Upper lobe of right lung (tissue), 1 donor: ENCODE measurements around the gene CCDC183. TPM values are rescaled to one million over a fixed set of nuclear protein-coding genes. Genes with fewer than 3 reads are reported as not detected.

ENCODE experiments used
- ATAC-seq: fragments of 200-7000 bp; cut with Tn5 transposase; one replicate; pipeline ENCODE4 v1.9.1; 2020; ENCODE audit warnings: mild to moderate bottlenecking, moderate library complexity
- DNase-seq: peaks from one replicate; pipeline ENCODE4 v3.0.0-alpha.2; 2020
- H3K27ac ChIP-seq: fragments of 200-600 bp; one replicate; pipeline ENCODE4 v1.8.0; 2022
- H3K27me3 ChIP-seq: fragments of 200-600 bp; one replicate; pipeline ENCODE4 v1.8.0; 2022; ENCODE audit warnings: mild to moderate bottlenecking
- H3K36me3 ChIP-seq: fragments of 200-600 bp; one replicate; pipeline ENCODE4 v1.8.0; 2022
- H3K4me1 ChIP-seq: fragments of 200-600 bp; one replicate; pipeline ENCODE4 v1.8.0; 2022
- H3K4me3 ChIP-seq: fragments of 200-600 bp; one replicate; pipeline ENCODE4 v1.8.0; 2022; ENCODE audit warnings: mild to moderate bottlenecking
- H3K9me3 ChIP-seq: fragments of 200-600 bp; one replicate; pipeline ENCODE4 v1.8.0; 2022
- intact Hi-C: fragments of 100-400 bp; cut with DNase I; formaldehyde crosslinking; loops from one replicate; pipeline ENCODE4 v1.11.0; 2022
- long read RNA-seq: library from polyadenylated mRNA; unstranded; transcript quantifications from one replicate; pipeline ENCODE4 v2.0.0, GENCODE V29; 2021
- total RNA-seq: library from RNA; stranded (reverse); fragmentation: NEBNext Ultra II Directional; extraction: Animal tissue kit (Norgen Biotek cat#: 25700); gene quantifications from one replicate; pipeline ENCODE4 v1.2.1, GENCODE V29; 2021
- TF ChIP-seq, protein P1 (sequence below): fragments of 200-600 bp; IDR thresholded peaks from one replicate; pipeline ENCODE4 v1.8.0; 2022; ENCODE audit warnings: antibody characterized with exemption
- donor health status: DM: no; HTN: yes; CAD: no; lungs with severe emphysema.

The CCDC183 gene
- total RNA-seq, result 4.0 TPM
- long read RNA-seq, partial matches to known transcripts, result 4 of 8 reads
- long read RNA-seq, other reads (novel, unspliced or antisense), result 3 of 8 reads

DNA sequence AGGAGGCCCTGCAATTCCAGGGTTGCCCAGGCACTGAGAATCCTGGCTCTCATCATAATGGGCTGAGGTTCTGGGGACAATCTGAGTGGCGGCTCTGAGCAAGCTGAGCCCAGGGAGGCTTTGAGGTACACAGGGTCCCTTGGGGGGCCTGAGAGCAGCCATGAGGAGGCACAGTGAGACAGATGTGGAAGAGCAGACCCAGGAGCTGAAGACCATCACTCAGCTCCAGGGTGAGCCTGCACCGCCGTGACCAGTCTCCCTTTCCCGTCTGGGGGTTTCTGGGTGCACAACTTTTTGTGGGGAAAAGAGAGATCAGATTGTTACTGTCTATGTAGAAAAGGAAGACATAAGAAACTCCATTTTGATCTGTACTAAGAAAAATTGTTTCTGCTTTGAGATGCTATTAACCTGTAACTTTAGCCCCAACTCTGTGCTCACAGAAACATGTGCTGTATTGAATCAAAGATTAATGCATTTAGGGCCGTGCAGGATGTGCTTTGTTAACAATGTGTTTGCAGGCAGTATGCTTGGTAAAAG, at the start of gene CCDC183:
Gene CCDC183 (plus strand): TSS at position 101 of the 537 bp plus-strand sequence. CDS start 60 bp downstream, at position 161.
- Histone ChIP-seq H3K4me1 (peaks cover 32% of the 10 kb centered on the region), H3K4me3 (no peak within 1 kb of the TSS), H3K9me3 (no peaks in the 10 kb centered on the region), H3K27me3 (peaks cover 25% of the 10 kb centered on the region), H3K36me3 (no peaks in the 10 kb centered on the region), H3K27ac (no peak within 1 kb of the TSS)
- TF ChIP-seq, protein P1, sequence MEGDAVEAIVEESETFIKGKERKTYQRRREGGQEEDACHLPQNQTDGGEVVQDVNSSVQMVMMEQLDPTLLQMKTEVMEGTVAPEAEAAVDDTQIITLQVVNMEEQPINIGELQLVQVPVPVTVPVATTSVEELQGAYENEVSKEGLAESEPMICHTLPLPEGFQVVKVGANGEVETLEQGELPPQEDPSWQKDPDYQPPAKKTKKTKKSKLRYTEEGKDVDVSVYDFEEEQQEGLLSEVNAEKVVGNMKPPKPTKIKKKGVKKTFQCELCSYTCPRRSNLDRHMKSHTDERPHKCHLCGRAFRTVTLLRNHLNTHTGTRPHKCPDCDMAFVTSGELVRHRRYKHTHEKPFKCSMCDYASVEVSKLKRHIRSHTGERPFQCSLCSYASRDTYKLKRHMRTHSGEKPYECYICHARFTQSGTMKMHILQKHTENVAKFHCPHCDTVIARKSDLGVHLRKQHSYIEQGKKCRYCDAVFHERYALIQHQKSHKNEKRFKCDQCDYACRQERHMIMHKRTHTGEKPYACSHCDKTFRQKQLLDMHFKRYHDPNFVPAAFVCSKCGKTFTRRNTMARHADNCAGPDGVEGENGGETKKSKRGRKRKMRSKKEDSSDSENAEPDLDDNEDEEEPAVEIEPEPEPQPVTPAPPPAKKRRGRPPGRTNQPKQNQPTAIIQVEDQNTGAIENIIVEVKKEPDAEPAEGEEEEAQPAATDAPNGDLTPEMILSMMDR, result no peak
- DNase-seq (no peak), ATAC-seq (no peak)
- intact Hi-C loops, result no loop called here

- peaks cover 21% of the 10 kb centered on the region for H3K4me1 ChIP-seq
- intact Hi-C loops, result no loop called here
- no peak overlapping the region for H3K27ac ChIP-seq
- no peaks in the 10 kb centered on the region for H3K36me3 ChIP-seq
- no peaks in the 10 kb centered on the region for H3K9me3 ChIP-seq
- H3K27me3 ChIP-seq, result peaks cover 28% of the 10 kb centered on the region
- TF ChIP-seq, protein P1, result no peak
- ATAC-seq, result no peak
- no peak overlapping the region for H3K4me3 ChIP-seq
- DNase-seq, result no peak
These were observed 49.5 kb upstream of the CCDC183 start for GRCh38 chr9:136746621-136747020.

DNA sequence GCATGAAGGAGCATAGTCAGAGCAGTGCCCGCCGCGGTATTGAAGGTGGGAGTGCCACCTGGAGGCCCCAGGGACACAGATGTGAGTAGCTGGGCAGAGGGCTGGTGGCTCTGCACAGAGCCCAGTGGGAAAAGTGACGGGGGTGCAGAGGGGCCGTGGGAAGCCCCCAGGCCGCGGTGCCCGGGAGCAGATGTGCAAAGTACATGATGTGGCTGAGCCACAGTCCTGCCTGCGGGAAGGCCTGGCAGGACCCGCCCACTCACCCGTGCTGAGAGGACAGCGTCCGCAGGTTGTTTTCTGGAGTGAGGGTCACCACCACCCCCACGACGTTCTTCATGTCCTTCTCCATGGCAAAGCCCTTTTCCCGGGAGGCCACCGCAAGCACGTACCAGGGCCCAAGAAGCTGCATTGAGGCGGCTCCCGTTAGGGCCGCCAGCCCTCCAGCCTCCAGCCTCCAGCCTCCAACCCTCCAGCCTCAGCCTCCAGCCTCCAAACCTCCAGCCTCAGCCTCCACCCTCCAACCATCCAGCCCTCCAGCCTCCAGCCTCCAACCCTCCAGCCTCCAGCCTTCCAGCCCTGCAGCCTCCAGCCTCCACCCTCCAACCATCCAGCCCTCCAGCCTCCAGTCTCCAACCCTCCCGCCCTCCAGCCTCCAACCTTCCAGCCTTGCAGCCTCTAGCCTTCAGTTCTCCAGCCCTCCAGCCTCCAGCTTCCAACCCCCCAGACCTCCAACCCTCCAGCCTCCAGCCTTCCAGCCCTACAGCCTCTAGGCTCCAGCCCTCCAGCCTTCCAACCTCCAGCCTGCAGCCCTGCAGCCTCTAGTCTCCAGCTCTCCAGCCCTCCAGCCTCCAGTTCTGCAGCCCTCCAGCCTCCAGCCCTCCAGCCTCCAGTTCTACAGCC, 48.7 kb upstream of the CCDC183 start:
- H3K36me3 ChIP-seq, result no peaks in the 10 kb centered on the region
- DNase-seq (no peak), ATAC-seq (no peak)
- peaks cover 13% of the 10 kb centered on the region for H3K4me1 ChIP-seq
- H3K27me3 ChIP-seq, result peaks cover 20% of the 10 kb centered on the region
- no peaks in the 10 kb centered on the region for H3K9me3 ChIP-seq
- TF ChIP-seq, protein P1, result no peak
- intact Hi-C loops, result no loop called here
- no peak overlapping the region for H3K27ac ChIP-seq
- H3K4me3 ChIP-seq, result no peak overlapping the region

- peaks cover 11% of the 10 kb centered on the region for H3K4me1 ChIP-seq
- ATAC-seq (peak; percentile 3), DNase-seq (no peak)
- H3K27ac ChIP-seq, result peak within 1 kb of the TSS; percentile 58
- H3K9me3 ChIP-seq, result no peaks in the 10 kb centered on the region
- intact Hi-C loops, result no loop called here
- no peaks in the 10 kb centered on the region for H3K36me3 ChIP-seq
- TF ChIP-seq, protein P1, result no peak
- no peak within 1 kb of the TSS for H3K4me3 ChIP-seq
- H3K27me3 ChIP-seq, result peaks cover 12% of the 10 kb centered on the region
These were observed 47.9 kb upstream of the CCDC183 start, which contains the start of gene LCN6 for GRCh38 chr9:136748201-136748600. LCN6 (minus strand) TSS chr9:136748525; CDS start chr9:136748483, 42 bp downstream.

- H3K4me3 ChIP-seq, result no peak overlapping the region
- DNase-seq (peak; percentile 81), ATAC-seq (peak; percentile 43)
- TF ChIP-seq, protein P1, result no peak
- no peaks in the 10 kb centered on the region for H3K36me3 ChIP-seq
- intact Hi-C loops, result no loop called here
- peaks cover 11% of the 10 kb centered on the region for H3K4me1 ChIP-seq
- peak overlapping the region; percentile 58 for H3K27ac ChIP-seq
- no peaks in the 10 kb centered on the region for H3K9me3 ChIP-seq
- H3K27me3 ChIP-seq, result peaks cover 5% of the 10 kb centered on the region
These were observed 47.2 kb upstream of the CCDC183 start for GRCh38 chr9:136748666-136749611.
